ENCODE data around the gene RAB8B. TPM values are rescaled to one million over a fixed set of nuclear protein-coding genes. Genes with fewer than 3 reads are reported as not detected.

The RAB8B gene
- total RNA-seq, 1 experiment from 2014 or later: 18.2 TPM

GRCh38 chr15:63178034-63178433, 11.4 kb upstream of the RAB8B start:
- Mint-ChIP-seq H3K4me3 (ENCODE audit: unreplicated experiment) (no peak overlapping the region), H3K36me3 (ENCODE audit: insufficient read depth, unreplicated experiment) (no peaks in the 10 kb centered on the region), H3K27me3 (ENCODE audit: insufficient read depth, unreplicated experiment) (no peaks in the 10 kb centered on the region), H3K4me1 (ENCODE audit: low read depth, unreplicated experiment) (peaks cover 6% of the 10 kb centered on the region), H3K9me3 (ENCODE audit: unreplicated experiment) (no peaks in the 10 kb centered on the region), H3K27ac (ENCODE audit: unreplicated experiment) (no peak overlapping the region)
- Histone ChIP-seq H3K36me3 (ENCODE audit: control insufficient read depth, insufficient read depth, low read length) (no peaks in the 10 kb centered on the region), H3K4me1 (peaks cover 12% of the 10 kb centered on the region; the same call in 1 of the 2 replicates), H3K4me3 (ENCODE audit: low read depth, low read length) (no peak overlapping the region), H3K27me3 (replicated peaks; ENCODE audit: control insufficient read depth, insufficient read depth, low read length) (no peaks in the 10 kb centered on the region), H3K9me3 (no peaks in the 10 kb centered on the region)
- TF ChIP-seq CTCF (IDR thresholded peaks at IDR 0.05; ENCODE audit: insufficient read depth in 1 of 2, low read depth in 1 of 2, low read length in 1 of 2, severe bottlenecking in 1 of 2, unreplicated experiment in 1 of 2): no peak
- intact Hi-C loops (cut with micrococcal nuclease; ENCODE audit: unreplicated experiment): no loop called here
- ChIA-PET POLR2A (no interaction called here), CTCF (no interaction called here)
- no TSS peak for BruUV-seq (replicated peaks)
- peak in 1 of 2 experiments; percentile 21 for DNase-seq

- no peaks in the 10 kb centered on the region for H3K36me3 ChIP-seq (ENCODE audit: control insufficient read depth, insufficient read depth, low read length)
- H3K4me1 ChIP-seq: peaks cover 12% of the 10 kb centered on the region; the same call in 1 of the 2 replicates
- H3K27me3 ChIP-seq (replicated peaks; ENCODE audit: control insufficient read depth, insufficient read depth, low read length): no peaks in the 10 kb centered on the region
- no peak for DNase-seq
- no TSS peak for BruUV-seq (replicated peaks)
- no peak overlapping the region for H3K27ac Mint-ChIP-seq (ENCODE audit: unreplicated experiment)
- no peak overlapping the region for H3K4me3 Mint-ChIP-seq (ENCODE audit: unreplicated experiment)
- ChIA-PET POLR2A (no interaction called here), CTCF (no interaction called here)
- peaks cover 6% of the 10 kb centered on the region for H3K4me1 Mint-ChIP-seq (ENCODE audit: low read depth, unreplicated experiment)
- intact Hi-C loops (cut with micrococcal nuclease; ENCODE audit: unreplicated experiment): no loop called here
- no peaks in the 10 kb centered on the region for H3K9me3 Mint-ChIP-seq (ENCODE audit: unreplicated experiment)
- H3K36me3 Mint-ChIP-seq (ENCODE audit: insufficient read depth, unreplicated experiment): no peaks in the 10 kb centered on the region
- H3K4me3 ChIP-seq (ENCODE audit: low read depth, low read length): no peak overlapping the region
- TF ChIP-seq CTCF (IDR thresholded peaks at IDR 0.05; ENCODE audit: insufficient read depth in 1 of 2, low read depth in 1 of 2, low read length in 1 of 2, severe bottlenecking in 1 of 2, unreplicated experiment in 1 of 2): no peak
- no peaks in the 10 kb centered on the region for H3K9me3 ChIP-seq
- H3K27me3 Mint-ChIP-seq (ENCODE audit: insufficient read depth, unreplicated experiment): no peaks in the 10 kb centered on the region
Measured at GRCh38 chr15:63180746-63181145, 8.7 kb upstream of the RAB8B start.

GRCh38 chr15:63181648-63182047, 7.8 kb upstream of the RAB8B start:
- no peak overlapping the region for H3K4me3 ChIP-seq (ENCODE audit: low read depth, low read length)
- CTCF ChIA-PET: no interaction called here
- POLR2A ChIA-PET: no interaction called here
- TF ChIP-seq CTCF (IDR thresholded peaks at IDR 0.05; ENCODE audit: insufficient read depth in 1 of 2, low read depth in 1 of 2, low read length in 1 of 2, severe bottlenecking in 1 of 2, unreplicated experiment in 1 of 2): no peak
- Mint-ChIP-seq H3K4me1 (ENCODE audit: low read depth, unreplicated experiment) (peaks cover 10% of the 10 kb centered on the region), H3K9me3 (ENCODE audit: unreplicated experiment) (no peaks in the 10 kb centered on the region), H3K27ac (ENCODE audit: unreplicated experiment) (no peak overlapping the region), H3K36me3 (ENCODE audit: insufficient read depth, unreplicated experiment) (no peaks in the 10 kb centered on the region), H3K4me3 (ENCODE audit: unreplicated experiment) (no peak overlapping the region), H3K27me3 (ENCODE audit: insufficient read depth, unreplicated experiment) (no peaks in the 10 kb centered on the region)
- intact Hi-C loops (cut with micrococcal nuclease; ENCODE audit: unreplicated experiment): no loop called here
- no TSS peak for BruUV-seq (replicated peaks)
- H3K27me3 ChIP-seq (replicated peaks; ENCODE audit: control insufficient read depth, insufficient read depth, low read length): no peaks in the 10 kb centered on the region
- H3K4me1 ChIP-seq: peaks cover 12% of the 10 kb centered on the region; the same call in 1 of the 2 replicates
- H3K36me3 ChIP-seq (ENCODE audit: control insufficient read depth, insufficient read depth, low read length): no peaks in the 10 kb centered on the region
- DNase-seq: no peak
- H3K9me3 ChIP-seq: no peaks in the 10 kb centered on the region
